Endothelial cell (in vitro differentiated cells): ENCODE results near the gene ARMC9. TPM values are rescaled to one million over a fixed set of nuclear protein-coding genes. Genes with fewer than 3 reads are reported as not detected.

ENCODE experiments used
- DNase-seq: peaks from one replicate; pipeline ENCODE4 v3.0.0; 2021; ENCODE audit warnings: low spot score
- H3K27ac Mint-ChIP-seq: one replicate; pipeline ENCODE4 v1.8.0; 2021; ENCODE audit warnings: mixed read lengths, inconsistent platforms; ENCODE audit not compliant: unreplicated experiment
- H3K27me3 Mint-ChIP-seq: one replicate; pipeline ENCODE4 v1.8.0; 2021; ENCODE audit warnings: mild to moderate bottlenecking, moderate library complexity, mixed read lengths, inconsistent platforms; ENCODE audit not compliant: unreplicated experiment
- H3K36me3 Mint-ChIP-seq: one replicate; pipeline ENCODE4 v1.8.0; 2021; ENCODE audit warnings: mild to moderate bottlenecking, low read depth, mixed read lengths, inconsistent platforms; ENCODE audit not compliant: unreplicated experiment
- H3K4me1 Mint-ChIP-seq: one replicate; pipeline ENCODE4 v1.8.0; 2021; ENCODE audit warnings: mild to moderate bottlenecking, mixed read lengths, inconsistent platforms; ENCODE audit not compliant: unreplicated experiment
- H3K4me3 Mint-ChIP-seq: one replicate; pipeline ENCODE4 v1.8.0; 2021; ENCODE audit warnings: mild to moderate bottlenecking, mixed read lengths, inconsistent platforms; ENCODE audit not compliant: unreplicated experiment
- H3K9me3 Mint-ChIP-seq: one replicate; pipeline ENCODE4 v1.8.0; 2021; ENCODE audit warnings: mixed read lengths, inconsistent platforms; ENCODE audit not compliant: unreplicated experiment
- total RNA-seq: library from RNA; stranded (reverse); fragmentation: NEBNext Ultra II Directional; extraction: Animal tissue kit (Norgen Biotek cat#: 25700); gene quantifications from one replicate; pipeline ENCODE4 v1.2.1, GENCODE V29; 2021; ENCODE audit not compliant: unreplicated experiment
- TF ChIP-seq, protein P1 (sequence below): fragments of 200-600 bp; sonication (generic); IDR thresholded peaks from one replicate; pipeline ENCODE4 v1.5.0; 2021; ENCODE audit warnings: antibody characterized with exemption; ENCODE audit not compliant: unreplicated experiment

Gene ARMC9
- total RNA-seq, 1 donor from 2014 or later, result 18.3 TPM

DNA sequence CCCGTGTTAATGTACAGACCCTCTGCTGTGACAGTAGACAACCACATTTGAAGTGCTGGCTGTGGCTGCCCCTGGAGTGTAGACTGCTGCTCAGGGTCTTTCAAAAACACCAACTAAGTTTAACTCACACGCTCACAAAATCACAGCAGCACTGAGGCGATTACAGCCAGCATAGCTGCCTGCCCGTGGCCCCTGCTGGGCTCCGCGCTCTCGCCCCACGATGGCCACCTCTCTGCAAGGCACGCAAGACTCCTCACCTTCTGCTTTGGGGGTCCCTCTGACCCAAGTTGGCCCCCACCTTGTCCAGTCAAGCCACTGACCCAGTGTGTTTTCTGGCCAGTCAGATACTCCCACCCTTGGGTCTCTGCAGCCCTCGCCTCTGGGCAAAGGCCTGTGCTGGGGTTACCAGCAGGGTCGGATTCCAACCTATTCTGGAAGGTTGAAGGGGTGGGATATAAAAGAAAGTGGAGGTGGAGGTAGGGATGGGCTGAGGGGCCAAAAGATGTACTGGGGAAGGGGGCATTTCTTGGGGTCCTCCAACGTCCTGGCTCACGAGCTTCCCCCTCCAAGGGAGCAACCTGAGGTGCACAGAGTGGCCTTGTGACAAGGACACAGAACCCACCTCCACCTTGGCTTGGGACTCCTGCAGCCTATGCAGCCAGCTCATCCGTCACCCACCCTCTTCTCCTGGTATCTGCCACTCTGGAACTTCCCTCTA is 194.2 kb downstream of the ARMC9 start:
- DNase-seq, result no peak
- Mint-ChIP-seq H3K4me3 (no peak overlapping the region), H3K9me3 (no peaks in the 10 kb centered on the region), H3K4me1 (peaks cover 3% of the 10 kb centered on the region), H3K27ac (no peak overlapping the region), H3K36me3 (no peaks in the 10 kb centered on the region), H3K27me3 (peaks cover 16% of the 10 kb centered on the region)
- TF ChIP-seq, protein P1, sequence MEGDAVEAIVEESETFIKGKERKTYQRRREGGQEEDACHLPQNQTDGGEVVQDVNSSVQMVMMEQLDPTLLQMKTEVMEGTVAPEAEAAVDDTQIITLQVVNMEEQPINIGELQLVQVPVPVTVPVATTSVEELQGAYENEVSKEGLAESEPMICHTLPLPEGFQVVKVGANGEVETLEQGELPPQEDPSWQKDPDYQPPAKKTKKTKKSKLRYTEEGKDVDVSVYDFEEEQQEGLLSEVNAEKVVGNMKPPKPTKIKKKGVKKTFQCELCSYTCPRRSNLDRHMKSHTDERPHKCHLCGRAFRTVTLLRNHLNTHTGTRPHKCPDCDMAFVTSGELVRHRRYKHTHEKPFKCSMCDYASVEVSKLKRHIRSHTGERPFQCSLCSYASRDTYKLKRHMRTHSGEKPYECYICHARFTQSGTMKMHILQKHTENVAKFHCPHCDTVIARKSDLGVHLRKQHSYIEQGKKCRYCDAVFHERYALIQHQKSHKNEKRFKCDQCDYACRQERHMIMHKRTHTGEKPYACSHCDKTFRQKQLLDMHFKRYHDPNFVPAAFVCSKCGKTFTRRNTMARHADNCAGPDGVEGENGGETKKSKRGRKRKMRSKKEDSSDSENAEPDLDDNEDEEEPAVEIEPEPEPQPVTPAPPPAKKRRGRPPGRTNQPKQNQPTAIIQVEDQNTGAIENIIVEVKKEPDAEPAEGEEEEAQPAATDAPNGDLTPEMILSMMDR, result no peak

DNA sequence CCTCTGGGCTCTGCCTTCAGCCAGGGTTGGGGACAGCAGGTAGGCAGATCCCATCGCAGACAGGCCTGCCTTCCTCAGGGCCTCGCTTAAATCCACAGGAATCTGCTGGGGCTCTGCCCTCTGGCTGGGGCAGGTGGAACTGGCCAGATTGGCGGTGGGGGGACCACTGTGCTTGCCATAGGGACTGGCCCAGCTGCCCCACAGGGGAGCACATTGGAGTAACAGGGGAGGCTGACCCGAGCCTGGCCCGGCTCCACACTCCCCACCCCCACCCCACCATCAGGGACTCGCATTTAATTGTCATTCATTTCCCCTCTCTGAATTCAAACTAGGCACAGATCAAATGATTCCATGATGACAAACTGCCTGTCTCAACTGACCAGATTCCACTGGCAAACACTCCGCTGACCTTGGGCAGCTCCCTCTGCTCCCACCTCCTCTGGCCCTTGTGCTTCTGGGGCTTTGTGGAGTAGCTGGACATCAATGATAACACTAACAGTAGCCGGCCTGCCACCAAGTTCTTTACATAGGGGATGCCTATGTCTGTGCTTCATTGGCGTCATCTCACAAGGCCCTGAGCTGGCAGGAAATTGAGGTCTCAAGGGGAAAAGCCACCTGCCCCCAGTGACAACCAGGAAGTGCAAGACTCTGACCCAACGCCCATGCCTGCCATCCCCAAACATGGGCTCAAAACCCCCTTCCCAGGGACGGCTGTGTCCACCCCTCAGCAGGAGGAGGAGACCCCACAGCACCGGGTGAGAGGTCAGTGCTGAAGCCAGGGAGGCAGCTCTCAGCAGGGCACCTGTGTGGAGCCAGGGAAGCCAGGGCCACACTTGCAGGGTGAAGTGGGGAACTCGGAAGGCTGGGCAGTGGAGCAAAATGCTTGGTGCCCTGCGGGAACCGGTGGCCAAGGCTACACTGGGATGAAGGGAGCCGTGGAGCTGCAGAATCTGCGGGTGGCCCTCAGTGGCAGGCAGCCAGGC is 195.0 kb downstream of the ARMC9 start:
- no peak overlapping the region for H3K27ac Mint-ChIP-seq
- no peak for DNase-seq
- H3K27me3 Mint-ChIP-seq, result peaks cover 16% of the 10 kb centered on the region
- H3K4me3 Mint-ChIP-seq, result no peak overlapping the region
- no peaks in the 10 kb centered on the region for H3K36me3 Mint-ChIP-seq
- H3K4me1 Mint-ChIP-seq, result peaks cover 3% of the 10 kb centered on the region
- TF ChIP-seq, protein P1, result no peak
- no peaks in the 10 kb centered on the region for H3K9me3 Mint-ChIP-seq

DNA sequence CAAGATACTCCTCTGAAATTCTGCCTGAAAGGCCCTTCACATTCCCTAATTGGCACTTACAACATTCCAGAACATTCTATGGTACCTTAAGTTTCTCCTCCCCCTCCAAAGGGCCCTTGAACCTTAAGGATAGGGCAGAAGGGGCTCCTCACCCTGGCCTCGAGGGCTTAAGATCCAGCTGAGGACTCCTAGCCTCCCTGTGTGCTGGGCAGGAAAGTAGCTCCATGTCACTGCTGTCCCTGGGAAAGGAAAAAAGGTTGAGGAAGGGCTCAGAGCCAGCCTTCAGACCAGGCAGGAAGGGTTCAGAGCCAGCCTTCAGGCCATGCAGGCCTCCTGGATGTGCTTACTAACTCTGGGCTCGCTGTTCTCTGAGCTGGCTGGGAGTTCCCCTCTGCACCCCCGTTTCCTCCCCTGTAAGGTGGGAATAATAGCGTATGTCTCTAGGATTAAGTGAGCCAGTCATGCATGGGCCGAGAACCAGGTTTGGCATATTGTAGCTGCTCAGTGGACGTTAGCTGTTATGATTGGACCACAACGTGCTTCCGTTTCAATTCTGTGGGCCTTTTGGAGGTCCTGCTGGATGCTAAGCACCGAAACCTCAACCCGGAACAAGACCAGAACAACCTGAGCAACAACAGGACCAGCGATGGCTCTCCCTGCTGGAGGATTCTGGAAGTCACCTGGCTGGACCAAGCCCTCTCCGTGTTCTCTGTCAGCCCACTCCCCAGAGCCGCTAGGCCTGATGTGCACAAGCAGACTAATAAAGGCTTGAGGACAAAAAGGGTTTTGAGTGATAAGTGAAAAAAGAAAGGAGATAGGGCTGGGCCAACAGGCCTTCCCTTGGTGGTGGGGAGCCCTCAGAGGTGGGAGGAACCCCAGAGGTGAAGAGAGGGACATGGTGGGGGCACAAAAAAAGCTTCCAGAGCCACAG is 196.0 kb downstream of the ARMC9 start:
- H3K9me3 Mint-ChIP-seq, result no peaks in the 10 kb centered on the region
- H3K36me3 Mint-ChIP-seq, result no peaks in the 10 kb centered on the region
- TF ChIP-seq, protein P1, result peak; percentile 22
- H3K27ac Mint-ChIP-seq, result no peak overlapping the region
- H3K27me3 Mint-ChIP-seq, result peaks cover 11% of the 10 kb centered on the region
- H3K4me3 Mint-ChIP-seq, result peak overlapping the region; percentile 83
- peaks cover 3% of the 10 kb centered on the region for H3K4me1 Mint-ChIP-seq
- no peak for DNase-seq

GRCh38 chr2:231395188-231396057 is 197.0 kb downstream of the ARMC9 start, which contains the start of gene B3GNT7:
B3GNT7 (plus strand) TSS chr2:231395710; CDS start chr2:231395804, 94 bp downstream.
- H3K4me3 Mint-ChIP-seq, result peak within 1 kb of the TSS; percentile 83
- no peaks in the 10 kb centered on the region for H3K36me3 Mint-ChIP-seq
- no peak within 1 kb of the TSS for H3K27ac Mint-ChIP-seq
- TF ChIP-seq, protein P1, result no peak
- DNase-seq, result no peak
- no peaks in the 10 kb centered on the region for H3K9me3 Mint-ChIP-seq
- peaks cover 10% of the 10 kb centered on the region for H3K27me3 Mint-ChIP-seq
- peaks cover 6% of the 10 kb centered on the region for H3K4me1 Mint-ChIP-seq
